K562 (cell line): ENCODE measurements around the gene FRG2B. TPM values are rescaled to one million over a fixed set of nuclear protein-coding genes. Genes with fewer than 3 reads are reported as not detected.

Experiments used
- ARID3A ChIP-seq: IDR thresholded peaks from 2 replicates; pipeline ENCODE4 v1.6.1; 2012; ENCODE audit warnings: low read depth, low read length, improper control_type of control experiment, borderline replicate concordance
- GATA2 ChIP-seq: sonication (generic); formaldehyde crosslinking; IDR thresholded peaks from 2 replicates; pipeline ENCODE4 v1.4.0; 2020; ENCODE audit warnings: mild to moderate bottlenecking, missing genetic modification reagents
- GTF3C2 ChIP-seq: IDR thresholded peaks from 3 replicates; pipeline ENCODE4 v1.6.1; 2011; ENCODE audit warnings: borderline replicate concordance, mild to moderate bottlenecking, moderate library complexity; ENCODE audit not compliant: insufficient read length; ENCODE audit errors: extremely low read depth
- HES1 ChIP-seq: fragments of 450-650 bp; IDR thresholded peaks from 2 replicates; pipeline ENCODE4 v1.6.1; 2016; ENCODE audit warnings: low read depth, mild to moderate bottlenecking, moderate library complexity
- ZNF668 ChIP-seq: fragments of 250-450 bp; sonication (Bioruptor Pico); IDR thresholded peaks from 2 replicates; pipeline ENCODE4 v1.8.0; 2022; ENCODE audit warnings: mild to moderate bottlenecking, inconsistent platforms
- polyA plus RNA-seq, 8 experiments: library from polyadenylated mRNA; depleted of rRNA in 4 of 8; stranded (reverse) in 5 of 8; unstranded in 3 of 8; fragments of >200 nt; fragmentation: Nextera tagmentation in 2 of 8; fragmentation: Illumina TruSeq in 1 of 8; extraction: Ambion mirVana in 2 of 8; extraction: Trizol in 1 of 8; gene quantifications; 2 replicates each; pipeline versions ENCODE4 v1.2.1 to v1.2.3, GENCODE V29; 2011 to 2014; ENCODE audit warnings: inconsistent platforms in 1 of 8, missing spikeins in 1 of 8
- total RNA-seq, 7 experiments: library from RNA; depleted of rRNA in 6 of 7; stranded (reverse); fragments of >200 nt in 6 of 7; fragmentation: Illumina TruSeq in 2 of 7; extraction: Trizol in 2 of 7; gene quantifications; 2 replicates each; pipeline versions ENCODE4 v1.2.1 to v1.2.3, GENCODE V29; 2011 to 2021; ENCODE audit warnings: low replicate concordance in 1 of 7

The FRG2B gene
- total and polyA plus RNA-seq, 9 of the 15 experiments (the other 6 are each of a cell fraction or from before 2014, with no cell fraction given): not detected

GRCh38 chr10:133590970-133591359 lies 35.6 kb downstream of the FRG2B start (continued):
- TF ChIP-seq GTF3C2 (no peak), ZNF668 (CRISPR knock-in tag) (no peak), ARID3A (no peak), HES1 (no peak), GATA2 (CRISPR knock-in tag) (no peak)
